GM12874 (cell line): ENCODE results near the gene ADGRE3.

ENCODE experiments used
- TF ChIP-seq, protein P1 (sequence below): IDR thresholded peaks from 2 replicates; pipeline ENCODE4 v1.5.1; 2011; ENCODE audit warnings: low read depth, mild to moderate bottlenecking, control low read depth, low read length, moderate library complexity; ENCODE audit not compliant: insufficient read depth

ADGRE3 gene

GRCh38 chr19:14614099-14614412, 60.6 kb downstream of the ADGRE3 start:
- TF ChIP-seq, protein P1, sequence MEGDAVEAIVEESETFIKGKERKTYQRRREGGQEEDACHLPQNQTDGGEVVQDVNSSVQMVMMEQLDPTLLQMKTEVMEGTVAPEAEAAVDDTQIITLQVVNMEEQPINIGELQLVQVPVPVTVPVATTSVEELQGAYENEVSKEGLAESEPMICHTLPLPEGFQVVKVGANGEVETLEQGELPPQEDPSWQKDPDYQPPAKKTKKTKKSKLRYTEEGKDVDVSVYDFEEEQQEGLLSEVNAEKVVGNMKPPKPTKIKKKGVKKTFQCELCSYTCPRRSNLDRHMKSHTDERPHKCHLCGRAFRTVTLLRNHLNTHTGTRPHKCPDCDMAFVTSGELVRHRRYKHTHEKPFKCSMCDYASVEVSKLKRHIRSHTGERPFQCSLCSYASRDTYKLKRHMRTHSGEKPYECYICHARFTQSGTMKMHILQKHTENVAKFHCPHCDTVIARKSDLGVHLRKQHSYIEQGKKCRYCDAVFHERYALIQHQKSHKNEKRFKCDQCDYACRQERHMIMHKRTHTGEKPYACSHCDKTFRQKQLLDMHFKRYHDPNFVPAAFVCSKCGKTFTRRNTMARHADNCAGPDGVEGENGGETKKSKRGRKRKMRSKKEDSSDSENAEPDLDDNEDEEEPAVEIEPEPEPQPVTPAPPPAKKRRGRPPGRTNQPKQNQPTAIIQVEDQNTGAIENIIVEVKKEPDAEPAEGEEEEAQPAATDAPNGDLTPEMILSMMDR: no peak

DNA sequence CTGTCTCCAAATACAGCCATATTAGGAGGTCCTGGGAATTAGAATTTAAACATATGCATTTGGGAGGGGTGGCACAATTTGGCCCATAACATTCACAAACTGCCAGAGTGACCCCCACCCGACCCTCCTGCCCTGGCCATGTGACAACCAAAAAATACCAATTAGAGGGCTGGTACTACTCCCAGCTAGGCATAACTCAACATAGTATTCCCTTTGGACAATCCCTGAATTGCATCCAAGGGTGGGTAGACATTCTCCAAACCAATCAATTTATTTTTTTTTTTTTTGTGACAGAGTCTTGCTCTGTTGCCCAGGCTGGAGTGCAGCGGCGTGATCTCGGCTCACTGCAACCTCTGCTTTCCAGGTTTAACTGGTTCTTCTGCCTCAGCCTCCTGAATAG, 62.0 kb downstream of the ADGRE3 start:
- TF ChIP-seq, protein P1: no peak

GRCh38 chr19:14611051-14611450, 63.6 kb downstream of the ADGRE3 start:
- TF ChIP-seq, protein P1: no peak

GRCh38 chr19:14606627-14607026, 68.0 kb downstream of the ADGRE3 start:
- TF ChIP-seq, protein P1: no peak

DNA sequence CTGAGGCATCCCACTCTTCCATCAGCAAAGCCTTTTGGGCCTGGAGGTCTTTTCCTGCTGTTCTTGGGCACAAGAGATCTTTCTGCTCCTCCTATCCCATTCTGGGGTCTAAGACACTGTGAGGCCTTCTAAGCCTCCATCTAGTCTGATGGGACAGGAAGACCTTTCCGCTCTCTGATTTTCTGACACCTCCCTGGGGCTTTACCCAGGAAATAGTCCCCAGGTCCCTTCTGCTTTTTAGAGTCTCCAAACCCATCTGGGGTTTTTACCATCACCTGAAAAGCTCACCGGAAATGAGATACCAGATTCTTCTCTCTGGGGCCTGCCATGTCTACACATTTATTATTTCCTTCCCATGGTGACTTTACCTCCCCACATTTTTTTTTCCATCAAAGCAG, 70.7 kb downstream of the ADGRE3 start:
- TF ChIP-seq, protein P1: no peak

- TF ChIP-seq, protein P1: no peak
Observed at GRCh38 chr19:14599548-14600147, 75.0 kb downstream of the ADGRE3 start.

GRCh38 chr19:14595558-14595957, 79.1 kb downstream of the ADGRE3 start:
- TF ChIP-seq, protein P1: no peak

GRCh38 chr19:14582894-14583340, 91.7 kb downstream of the ADGRE3 start, which contains the start of gene CLEC17A:
Gene CLEC17A, plus strand, starts transcription at chr19:14583084. Its CDS starts 77 bp downstream, at chr19:14583161.
- TF ChIP-seq, protein P1: no peak
